Fibroblast of lung (primary cell): ENCODE data around the gene ASIC2.

ENCODE experiments used
- EZH2 ChIP-seq: IDR thresholded peaks from 2 replicates; pipeline ENCODE4 v1.5.1; 2012; ENCODE audit warnings: low read length, control low read depth, mild to moderate bottlenecking; ENCODE audit errors: missing control alignments
- TF ChIP-seq, protein P1 (sequence below), 2 donors: IDR thresholded peaks in 1 of 2; conservative IDR thresholded peaks in 1 of 2; 1 replicate in 1 of 2; 2 replicates in 1 of 2; pipeline ENCODE4 v1.5.1; 2011 to 2012; ENCODE audit warnings: low read length in 2 of 2, control low read depth in 1 of 2, inconsistent platforms in 1 of 2, low read depth in 1 of 2, mild to moderate bottlenecking in 1 of 2

DNA sequence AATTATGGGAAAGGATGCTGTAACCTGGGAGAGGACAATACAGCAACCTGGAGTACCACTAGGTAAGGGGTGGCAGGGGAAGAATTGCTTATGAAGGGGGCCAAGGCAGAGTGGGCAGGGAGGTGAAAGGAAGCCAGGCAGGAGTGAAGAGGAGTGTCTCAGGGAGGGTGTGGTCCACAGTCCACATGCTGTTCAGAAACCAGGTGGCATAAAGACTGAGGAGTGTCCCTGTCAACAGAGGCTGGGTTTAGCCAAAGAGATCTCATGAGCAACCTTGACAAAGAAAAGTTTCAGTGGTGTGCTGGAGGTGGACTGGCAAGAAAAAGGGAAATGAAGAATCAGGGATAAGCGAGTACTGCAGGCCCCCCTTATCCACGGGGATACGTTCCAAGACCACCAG is 213.0 kb downstream of the ASIC2 start:
- TF ChIP-seq EZH2: no peak
- TF ChIP-seq, protein P1, sequence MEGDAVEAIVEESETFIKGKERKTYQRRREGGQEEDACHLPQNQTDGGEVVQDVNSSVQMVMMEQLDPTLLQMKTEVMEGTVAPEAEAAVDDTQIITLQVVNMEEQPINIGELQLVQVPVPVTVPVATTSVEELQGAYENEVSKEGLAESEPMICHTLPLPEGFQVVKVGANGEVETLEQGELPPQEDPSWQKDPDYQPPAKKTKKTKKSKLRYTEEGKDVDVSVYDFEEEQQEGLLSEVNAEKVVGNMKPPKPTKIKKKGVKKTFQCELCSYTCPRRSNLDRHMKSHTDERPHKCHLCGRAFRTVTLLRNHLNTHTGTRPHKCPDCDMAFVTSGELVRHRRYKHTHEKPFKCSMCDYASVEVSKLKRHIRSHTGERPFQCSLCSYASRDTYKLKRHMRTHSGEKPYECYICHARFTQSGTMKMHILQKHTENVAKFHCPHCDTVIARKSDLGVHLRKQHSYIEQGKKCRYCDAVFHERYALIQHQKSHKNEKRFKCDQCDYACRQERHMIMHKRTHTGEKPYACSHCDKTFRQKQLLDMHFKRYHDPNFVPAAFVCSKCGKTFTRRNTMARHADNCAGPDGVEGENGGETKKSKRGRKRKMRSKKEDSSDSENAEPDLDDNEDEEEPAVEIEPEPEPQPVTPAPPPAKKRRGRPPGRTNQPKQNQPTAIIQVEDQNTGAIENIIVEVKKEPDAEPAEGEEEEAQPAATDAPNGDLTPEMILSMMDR (conservative IDR thresholded peaks at IDR 0.05 in 1 of 2, IDR thresholded peaks at IDR 0.05 in 1 of 2; ENCODE audit: low read depth in 1 of 2, low read length in 2 of 2): no peak
